GM23338 (cell line): ENCODE measurements around the gene NOC2L. TPM values are rescaled to one million over a fixed set of nuclear protein-coding genes. Genes with fewer than 3 reads are reported as not detected.

Experiments
- ATAC-seq: fragments of 200-7000 bp; cut with Tn5 transposase; 3 replicates; pipeline ENCODE4 v1.9.1; 2020
- DNase-seq: peaks from one replicate; pipeline ENCODE4 v3.0.0-alpha.2; 2015; ENCODE audit warnings: low spot score
- H2AFZ ChIP-seq: fragments of 200-600 bp; sonication (generic); 2 replicates; pipeline ENCODE4 v1.8.0; 2016; ENCODE audit warnings: antibody characterized with exemption, mild to moderate bottlenecking, moderate library complexity
- H3F3A ChIP-seq: fragments of 200-600 bp; sonication (generic); replicated peaks from 2 replicates; pipeline ENCODE4 v1.8.0; 2017; ENCODE audit warnings: antibody characterized with exemption, mixed run types, low read depth
- H3K27ac ChIP-seq: fragments of 200-600 bp; sonication (generic); 2 replicates; pipeline ENCODE4 v1.6.1; 2016; ENCODE audit warnings: low read depth
- H3K27me3 ChIP-seq: fragments of 200-600 bp; sonication (generic); 2 replicates; pipeline ENCODE4 v1.8.0; 2016; ENCODE audit warnings: mild to moderate bottlenecking, mixed run types, moderate library complexity; ENCODE audit not compliant: insufficient read depth
- H3K36me3 ChIP-seq: fragments of 200-600 bp; sonication (generic); 2 replicates; pipeline ENCODE4 v1.8.0; 2016; ENCODE audit warnings: mild to moderate bottlenecking; ENCODE audit not compliant: insufficient read depth
- H3K4me1 ChIP-seq: fragments of 200-600 bp; sonication (generic); 2 replicates; pipeline ENCODE4 v1.8.0; 2016; ENCODE audit warnings: mild to moderate bottlenecking, moderate library complexity; ENCODE audit not compliant: insufficient read depth
- H3K4me2 ChIP-seq: fragments of 200-600 bp; sonication (generic); 2 replicates; pipeline ENCODE4 v1.7.1; 2017; ENCODE audit warnings: mixed run types
- H3K4me3 ChIP-seq: fragments of 200-600 bp; sonication (generic); 2 replicates; pipeline ENCODE4 v1.6.1; 2016; ENCODE audit warnings: mixed run types
- H3K79me2 ChIP-seq: fragments of 200-600 bp; sonication (generic); replicated peaks from 2 replicates; pipeline ENCODE4 v1.8.0; 2017; ENCODE audit warnings: mild to moderate bottlenecking; ENCODE audit not compliant: insufficient read depth
- H3K9me2 ChIP-seq: fragments of 200-600 bp; sonication (generic); 2 replicates; pipeline ENCODE4 v1.8.0; 2017; ENCODE audit not compliant: insufficient read depth
- H4K20me1 ChIP-seq: fragments of 200-600 bp; sonication (generic); replicated peaks from 2 replicates; pipeline ENCODE4 v1.8.0; 2017; ENCODE audit warnings: mild to moderate bottlenecking; ENCODE audit not compliant: insufficient read depth
- H3K27ac Mint-ChIP-seq: 2 replicates; pipeline ENCODE4 v1.8.0; 2020; ENCODE audit warnings: inconsistent platforms, mild to moderate bottlenecking, moderate library complexity, mixed read lengths
- H3K27me3 Mint-ChIP-seq: 3 replicates; pipeline ENCODE4 v1.8.0; 2022; ENCODE audit warnings: low read depth, mild to moderate bottlenecking, moderate library complexity, mixed read lengths, inconsistent platforms; ENCODE audit not compliant: insufficient read depth, poor library complexity
- H3K36me3 Mint-ChIP-seq: 3 replicates; pipeline ENCODE4 v1.8.0; 2021; ENCODE audit warnings: low read depth, mild to moderate bottlenecking, inconsistent platforms, moderate library complexity, mixed read lengths
- H3K4me1 Mint-ChIP-seq: 3 replicates; pipeline ENCODE4 v1.8.0; 2020; ENCODE audit warnings: mild to moderate bottlenecking, inconsistent platforms, mixed read lengths
- H3K4me3 Mint-ChIP-seq: 3 replicates; pipeline ENCODE4 v1.8.0; 2021; ENCODE audit warnings: moderate library complexity, mild to moderate bottlenecking, inconsistent platforms, mixed read lengths
- H3K9me3 Mint-ChIP-seq: 3 replicates; pipeline ENCODE4 v1.8.0; 2020; ENCODE audit warnings: moderate library complexity, mild to moderate bottlenecking, inconsistent platforms, mixed read lengths
- CREB1 ChIP-seq: fragments of 250-450 bp; sonication (Bioruptor Pico); IDR thresholded peaks from 2 replicates; pipeline ENCODE4 v1.5.0; 2020; ENCODE audit warnings: low read depth, mild to moderate bottlenecking, moderate library complexity
- CTCF ChIP-seq, 2 experiments: fragments of 200-600 bp in 1 of 2; sonication (generic) in 1 of 2; conservative IDR thresholded peaks; 2 replicates each; pipeline versions ENCODE4 v1.5.1 to v1.6.1; 2016 to 2017; ENCODE audit warnings: antibody characterized with exemption in 2 of 2, low read depth in 2 of 2, mild to moderate bottlenecking in 2 of 2, moderate library complexity in 1 of 2
- ETS1 ChIP-seq: IDR thresholded peaks from 2 replicates; pipeline ENCODE4 v1.6.1; 2016; ENCODE audit warnings: antibody characterized with exemption
- EZH2 ChIP-seq: fragments of 200-600 bp; sonication (generic); IDR thresholded peaks from one replicate; pipeline ENCODE4 v1.8.0; 2017; ENCODE audit warnings: antibody characterized with exemption, mild to moderate bottlenecking, low read depth; ENCODE audit not compliant: unreplicated experiment
- EZH2phosphoT487 ChIP-seq: fragments of 200-600 bp; sonication (generic); IDR thresholded peaks from one replicate; pipeline ENCODE4 v1.8.1; 2018; ENCODE audit warnings: antibody characterized with exemption; ENCODE audit not compliant: unreplicated experiment
- JUNB ChIP-seq: IDR thresholded peaks from one replicate; pipeline ENCODE4 v1.6.1; 2016; ENCODE audit warnings: antibody characterized with exemption; ENCODE audit not compliant: unreplicated experiment
- NANOG ChIP-seq: IDR thresholded peaks from 2 replicates; pipeline ENCODE4 v1.6.1; 2016; ENCODE audit warnings: antibody characterized with exemption, borderline replicate concordance
- POLR2AphosphoS5 ChIP-seq: IDR thresholded peaks from 2 replicates; pipeline ENCODE4 v1.6.1; 2016; ENCODE audit warnings: antibody characterized with exemption, low read depth
- REST ChIP-seq: IDR thresholded peaks from one replicate; pipeline ENCODE4 v1.6.1; 2018; ENCODE audit warnings: antibody characterized with exemption; ENCODE audit not compliant: unreplicated experiment
- STAT1 ChIP-seq: IDR thresholded peaks from one replicate; pipeline ENCODE4 v1.6.1; 2016; ENCODE audit warnings: antibody characterized with exemption; ENCODE audit not compliant: unreplicated experiment
- ZNF114 ChIP-seq: fragments of 250-450 bp; sonication (Bioruptor Pico); IDR thresholded peaks from 2 replicates; pipeline ENCODE4 v1.5.0; 2020; ENCODE audit warnings: mild to moderate bottlenecking, moderate library complexity
- ZNF331 ChIP-seq: fragments of 250-450 bp; sonication (Bioruptor Pico); IDR thresholded peaks from 2 replicates; pipeline ENCODE4 v1.5.0; 2020; ENCODE audit warnings: low read depth, mild to moderate bottlenecking, moderate library complexity
- ZNF462 ChIP-seq: fragments of 250-450 bp; sonication (Bioruptor Pico); IDR thresholded peaks from 2 replicates; pipeline ENCODE4 v1.5.0; 2020; ENCODE audit warnings: mild to moderate bottlenecking, moderate library complexity
- polyA plus RNA-seq: library from polyadenylated mRNA; unstranded; fragments of >200 nt; fragmentation: Nextera tagmentation; extraction: Ambion mirVana; gene quantifications from 2 replicates; pipeline ENCODE4 v1.2.1, GENCODE V29; 2016
- total RNA-seq: library from RNA; depleted of rRNA; stranded (reverse); fragments of >200 nt; shearing (Covaris generic); gene quantifications from 2 replicates; pipeline ENCODE4 v1.2.3, GENCODE V29; 2014

The NOC2L gene
- total and polyA plus RNA-seq, 2 experiments from 2014 or later, result 79.3 to 125 TPM

- H3K4me1 Mint-ChIP-seq, result peaks cover 11% of the 10 kb centered on the region
- ATAC-seq, result no peak
Observed at GRCh38 chr1:909861-910310, 49.2 kb downstream of the NOC2L start.

More at GRCh38 chr1:909861-910310, 49.2 kb downstream of the NOC2L start:
- DNase-seq, result no peak
- TF ChIP-seq CREB1 (CRISPR knock-in tag), result no peak
- no peak for TF ChIP-seq ZNF114 (CRISPR knock-in tag)
- TF ChIP-seq POLR2AphosphoS5, result no peak
- no peak for TF ChIP-seq NANOG
- TF ChIP-seq JUNB, result no peak
- no peak for TF ChIP-seq ZNF331 (CRISPR knock-in tag)
- TF ChIP-seq EZH2, result no peak
- no peak for TF ChIP-seq REST
- TF ChIP-seq ZNF462 (CRISPR knock-in tag), result no peak
- TF ChIP-seq EZH2phosphoT487, result no peak
- no peak for TF ChIP-seq STAT1
- no peak for TF ChIP-seq ETS1
- TF ChIP-seq CTCF (conservative IDR thresholded peaks at IDR 0.05; ENCODE audit: low read depth in 2 of 2), result no peak
- Mint-ChIP-seq H3K27me3 (peaks cover 55% of the 10 kb centered on the region), H3K9me3 (peaks cover 4% of the 10 kb centered on the region; the same call in 2 of the 3 replicates), H3K36me3 (peaks cover 2% of the 10 kb centered on the region; the same call in 1 of the 3 replicates), H3K4me3 (no peak overlapping the region), H3K27ac (no peak overlapping the region)
- Histone ChIP-seq H3F3A (no peaks in the 10 kb centered on the region), H3K79me2 (no peaks in the 10 kb centered on the region), H3K27ac (no peak overlapping the region), H3K27me3 (peaks cover 70% of the 10 kb centered on the region), H3K36me3 (no peaks in the 10 kb centered on the region), H4K20me1 (no peaks in the 10 kb centered on the region; the same call in 1 of the 2 replicates), H3K4me2 (peak overlapping the region; percentile 38; the same call in 1 of the 2 replicates), H3K4me1 (no peaks in the 10 kb centered on the region), H3K9me2 (no peaks in the 10 kb centered on the region), H2AFZ (no peak overlapping the region), H3K4me3 (peak overlapping the region; percentile 23; the same call in 1 of the 2 replicates)
